ENCODE measurements around the gene RSPH6A.

GRCh38 chr19:45753548-45753947 lies 61.6 kb downstream of the RSPH6A start:
- TF ChIP-seq CTCF (IDR thresholded peaks at IDR 0.05) (no peak), POLR2A (IDR thresholded peaks at IDR 0.05) (no peak)
